DND-41 (cell line): ENCODE data around the gene DPP6.

Experiments used
- ATAC-seq: fragments of 200-7000 bp; cut with Tn5 transposase; 3 replicates; pipeline ENCODE4 v1.9.1; 2021; ENCODE audit warnings: low read depth; ENCODE audit not compliant: insufficient read depth
- DNase-seq: peaks from one replicate; pipeline ENCODE4 v3.0.0-alpha.2; 2020
- H2AFZ ChIP-seq: 2 replicates; pipeline ENCODE4 v1.6.0; 2012; ENCODE audit warnings: low read depth, low read length
- H3K27ac ChIP-seq: 2 replicates; pipeline ENCODE4 v1.5.1; 2012; ENCODE audit warnings: low read length, inconsistent platforms
- H3K27me3 ChIP-seq: fragments of 200-600 bp; sonication (generic); 2 replicates; pipeline ENCODE4 v1.6.0; 2012; ENCODE audit warnings: low read length, mild to moderate bottlenecking, inconsistent platforms; ENCODE audit not compliant: insufficient read depth, poor library complexity
- H3K36me3 ChIP-seq: 2 replicates; pipeline ENCODE4 v1.5.1; 2012; ENCODE audit warnings: low read length, inconsistent platforms; ENCODE audit not compliant: insufficient read depth
- H3K4me1 ChIP-seq: 2 replicates; pipeline ENCODE4 v1.5.1; 2012; ENCODE audit warnings: mild to moderate bottlenecking, low read length; ENCODE audit not compliant: insufficient read depth
- H3K4me2 ChIP-seq: 2 replicates; pipeline ENCODE4 v1.6.0; 2012; ENCODE audit warnings: mild to moderate bottlenecking, moderate library complexity, low read length, inconsistent platforms; ENCODE audit not compliant: insufficient read depth
- H3K4me3 ChIP-seq, 2 experiments: fragments of 200-600 bp in 1 of 2; shearing (Covaris generic) in 1 of 2; 2 replicates each; pipeline ENCODE4 v1.5.1; 2012 to 2016; ENCODE audit warnings: inconsistent platforms in 2 of 2, low read length in 2 of 2, mild to moderate bottlenecking in 2 of 2, low read depth in 1 of 2, moderate library complexity in 1 of 2
- H3K79me2 ChIP-seq: 2 replicates; pipeline ENCODE4 v1.6.0; 2012; ENCODE audit warnings: low read length, inconsistent platforms; ENCODE audit not compliant: insufficient read depth
- H3K9ac ChIP-seq: 2 replicates; pipeline ENCODE4 v1.6.0; 2012; ENCODE audit warnings: low read depth, mild to moderate bottlenecking, inconsistent platforms, low read length, moderate library complexity
- H3K9me3 ChIP-seq: 2 replicates; pipeline ENCODE4 v1.5.1; 2012; ENCODE audit warnings: low read length, moderate library complexity, mild to moderate bottlenecking, inconsistent platforms; ENCODE audit not compliant: insufficient read depth, severe bottlenecking
- H4K20me1 ChIP-seq: 2 replicates; pipeline ENCODE4 v1.6.0; 2012; ENCODE audit warnings: low read length; ENCODE audit not compliant: insufficient read depth
- CTCF ChIP-seq: IDR thresholded peaks from 2 replicates; pipeline ENCODE4 v1.5.1; 2012; ENCODE audit warnings: borderline replicate concordance, low read length, moderate library complexity, mild to moderate bottlenecking; ENCODE audit not compliant: poor library complexity, severe bottlenecking; ENCODE audit errors: extremely low read depth
- EZH2 ChIP-seq: IDR thresholded peaks from 3 replicates; pipeline ENCODE4 v1.6.1; 2012; ENCODE audit warnings: borderline replicate concordance, low read depth, mild to moderate bottlenecking, moderate library complexity, low read length, inconsistent platforms; ENCODE audit not compliant: severe bottlenecking

Gene DPP6

DNA sequence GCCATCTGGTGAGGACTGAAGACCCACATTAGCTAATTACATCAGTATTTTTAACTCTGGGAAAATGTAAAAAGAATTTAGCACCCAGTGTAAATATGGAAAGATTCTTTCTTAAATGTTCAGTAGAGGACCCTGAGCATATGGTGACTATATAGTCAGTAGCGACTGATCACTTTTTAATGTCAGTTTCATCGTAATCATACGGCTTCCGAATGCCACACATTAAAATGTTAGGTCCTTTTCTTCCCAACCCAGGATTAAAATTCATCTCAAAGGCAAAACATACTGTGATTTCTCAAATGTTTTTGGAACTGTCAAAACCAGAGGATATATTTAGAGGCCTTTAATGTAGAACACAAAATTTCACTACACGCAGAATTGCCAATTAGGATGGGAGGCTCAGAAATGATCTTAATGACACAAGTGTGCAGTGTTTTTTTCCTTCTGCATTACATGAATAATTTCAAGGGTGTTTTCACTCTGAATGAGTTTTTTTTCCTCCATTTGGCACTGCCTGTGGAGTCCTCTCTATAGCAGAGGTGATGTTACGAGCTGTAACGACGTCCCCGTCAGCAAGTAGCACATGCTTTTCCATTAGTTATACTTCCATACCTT is 568.0 kb downstream of the DPP6 start:
- Histone ChIP-seq H3K4me3 (no peak overlapping the region), H2AFZ (no peak overlapping the region), H4K20me1 (no peaks in the 10 kb centered on the region), H3K27me3 (no peaks in the 10 kb centered on the region), H3K27ac (no peak overlapping the region), H3K9me3 (no peaks in the 10 kb centered on the region), H3K9ac (no peak overlapping the region), H3K36me3 (no peaks in the 10 kb centered on the region), H3K4me2 (no peak overlapping the region), H3K79me2 (no peaks in the 10 kb centered on the region), H3K4me1 (no peaks in the 10 kb centered on the region)
- DNase-seq = no peak
- ATAC-seq = no peak
- no peak for TF ChIP-seq EZH2
- TF ChIP-seq CTCF = no peak

DNA sequence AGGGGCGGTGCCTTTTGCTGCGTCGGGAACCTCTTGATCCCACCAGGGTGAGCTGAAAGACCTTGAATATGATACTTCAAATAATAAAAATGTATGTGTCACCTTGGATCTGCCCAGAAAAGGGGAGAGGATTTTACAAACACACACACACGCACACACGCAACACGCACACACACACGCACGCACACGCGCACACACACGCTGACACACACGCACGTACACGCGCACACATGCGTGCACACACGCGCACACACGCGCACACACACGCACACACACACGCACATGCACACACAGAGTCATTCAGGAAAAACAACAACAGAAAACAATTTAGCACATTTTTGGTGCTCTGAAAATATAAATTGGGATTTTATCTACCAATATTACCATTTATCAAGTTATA is 571.2 kb downstream of the DPP6 start:
- Histone ChIP-seq H3K4me1 (no peaks in the 10 kb centered on the region), H3K9me3 (no peaks in the 10 kb centered on the region), H3K9ac (no peak overlapping the region), H3K27ac (no peak overlapping the region), H3K36me3 (no peaks in the 10 kb centered on the region), H3K79me2 (no peaks in the 10 kb centered on the region), H2AFZ (no peak overlapping the region), H3K4me2 (no peak overlapping the region), H3K27me3 (no peaks in the 10 kb centered on the region), H3K4me3 (no peak overlapping the region), H4K20me1 (no peaks in the 10 kb centered on the region)
- no peak for DNase-seq
- ATAC-seq = no peak
- TF ChIP-seq CTCF (no peak), EZH2 (no peak)

DNA sequence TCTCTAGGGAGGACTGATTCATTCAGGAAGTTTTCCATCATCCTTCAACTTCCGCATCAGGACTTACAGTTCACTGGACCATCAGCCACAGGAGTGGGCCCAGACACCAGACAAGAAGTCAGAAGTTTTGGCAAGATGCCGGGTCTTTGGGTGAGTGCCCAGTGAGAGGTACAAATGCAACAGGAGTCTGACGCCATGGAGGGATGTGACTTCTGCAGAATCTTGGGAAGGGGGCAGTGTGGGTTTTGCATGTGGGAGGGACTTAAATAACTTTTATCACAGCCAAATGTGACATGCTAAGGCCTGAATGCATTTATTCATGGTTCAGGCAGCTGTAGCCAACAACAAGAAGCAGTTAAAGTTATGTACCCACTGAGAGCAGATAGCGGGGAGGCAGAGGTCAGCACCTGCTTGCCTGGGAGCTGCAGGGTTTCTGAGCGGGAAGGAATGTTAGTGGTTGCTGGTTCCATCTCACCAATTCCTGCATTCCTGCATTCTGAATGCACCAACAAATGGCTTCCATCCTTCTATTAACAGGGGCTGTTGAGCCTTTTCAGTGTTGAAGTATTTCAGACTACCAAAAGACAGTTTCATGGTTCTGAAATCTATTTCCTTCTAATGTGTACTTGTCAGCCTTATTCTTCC is 575.6 kb downstream of the DPP6 start:
- H2AFZ ChIP-seq = no peak overlapping the region
- no peaks in the 10 kb centered on the region for H3K36me3 ChIP-seq
- no peaks in the 10 kb centered on the region for H3K27me3 ChIP-seq
- no peak overlapping the region for H3K9ac ChIP-seq
- H3K27ac ChIP-seq = no peak overlapping the region
- H3K4me2 ChIP-seq = no peak overlapping the region
- no peak overlapping the region for H3K4me3 ChIP-seq
- no peaks in the 10 kb centered on the region for H3K79me2 ChIP-seq
- H3K4me1 ChIP-seq = no peaks in the 10 kb centered on the region
- ATAC-seq = no peak
- no peak for TF ChIP-seq EZH2
- TF ChIP-seq CTCF = no peak
- DNase-seq = no peak
- H4K20me1 ChIP-seq = no peaks in the 10 kb centered on the region
- no peaks in the 10 kb centered on the region for H3K9me3 ChIP-seq
